H1 (cell line): ENCODE measurements around the gene FSTL4. TPM values are rescaled to one million over a fixed set of nuclear protein-coding genes. Genes with fewer than 3 reads are reported as not detected.

ENCODE experiments used
- CTCF ChIA-PET: fragments of 300-600 bp; sonication (Branson Sonifier 250); formaldehyde crosslinking; loops from one replicate; lab custom pipeline; 2021; ENCODE audit not compliant: partially characterized antibody; lab: Charles Lee
- POLR2A ChIA-PET: fragments of 300-600 bp; sonication (Branson Sonifier 250); formaldehyde crosslinking; loops from one replicate; lab custom pipeline; 2021; ENCODE audit warnings: inconsistent platforms; ENCODE audit not compliant: partially characterized antibody; lab: Charles Lee
- DNase-seq, 2 experiments: peaks; one replicate each; pipeline versions ENCODE4 v3.0.0 to v3.0.0-alpha.2; 2010 to 2022; ENCODE audit warnings: low spot score in 2 of 2, low read depth in 1 of 2, mixed read lengths in 1 of 2
- FAIRE-seq: peaks from 2 replicates; lab custom pipeline; 2011; peaks lifted over from hg19 to GRCh38; lab: Jason Lieb, UNC
- H2AFZ ChIP-seq: 2 replicates; pipeline ENCODE4 v1.8.1; 2012; ENCODE audit warnings: low read length, inconsistent platforms
- H2AK5ac ChIP-seq: 2 replicates; pipeline ENCODE4 v1.6.1; 2013; ENCODE audit warnings: low read depth, low read length
- H2BK120ac ChIP-seq: replicated peaks from 2 replicates; pipeline ENCODE3; 2013; ENCODE audit warnings: low read depth, low read length, inconsistent platforms
- H2BK12ac ChIP-seq: 2 replicates; pipeline ENCODE4 v1.6.1; 2013; ENCODE audit warnings: low read depth, low read length
- H2BK15ac ChIP-seq: 2 replicates; pipeline ENCODE4 v1.6.1; 2013; ENCODE audit warnings: low read length
- H2BK20ac ChIP-seq: 2 replicates; pipeline ENCODE4 v1.6.1; 2013; ENCODE audit warnings: low read length
- H2BK5ac ChIP-seq: 2 replicates; pipeline ENCODE4 v1.6.1; 2013; ENCODE audit warnings: low read depth, low read length
- H3K14ac ChIP-seq: 2 replicates; pipeline ENCODE4 v1.6.1; 2013; ENCODE audit warnings: inconsistent platforms; ENCODE audit not compliant: insufficient read length
- H3K18ac ChIP-seq: 2 replicates; pipeline ENCODE4 v1.6.1; 2013; ENCODE audit warnings: low read length; ENCODE audit errors: extremely low read depth
- H3K23ac ChIP-seq: 2 replicates; pipeline ENCODE4 v1.6.1; 2013; ENCODE audit warnings: inconsistent platforms; ENCODE audit not compliant: insufficient read length
- H3K23me2 ChIP-seq: 2 replicates; pipeline ENCODE4 v1.6.1; 2013; ENCODE audit warnings: low read depth, low read length
- H3K27ac ChIP-seq: 2 replicates; pipeline ENCODE4 v1.6.1; 2011; ENCODE audit warnings: low read depth, low read length, inconsistent platforms
- H3K27me3 ChIP-seq, 4 experiments: replicated peaks in 1 of 4; 1 replicate in 1 of 4; 2 replicates in 3 of 4; pipeline versions ENCODE4 v1.6.1 to v1.8.1; 2011 to 2013; ENCODE audit warnings: low read length in 3 of 4, mild to moderate bottlenecking in 3 of 4, inconsistent platforms in 2 of 4, mixed read lengths in 2 of 4, moderate library complexity in 1 of 4; ENCODE audit not compliant: control insufficient read depth in 3 of 4, insufficient read depth in 3 of 4; ENCODE audit errors: extremely low read depth in 1 of 4
- H3K36me3 ChIP-seq, 4 experiments: 2 replicates each; pipeline versions ENCODE4 v1.6.1 to v1.8.1; 2011 to 2013; ENCODE audit warnings: mild to moderate bottlenecking in 4 of 4, low read length in 3 of 4, moderate library complexity in 2 of 4, control low read depth in 1 of 4, inconsistent platforms in 1 of 4; ENCODE audit not compliant: insufficient read depth in 4 of 4, control insufficient read depth in 2 of 4
- H3K4ac ChIP-seq: replicated peaks from 2 replicates; pipeline ENCODE3; 2013; ENCODE audit warnings: low read length, low read depth, mixed read lengths, inconsistent platforms; ENCODE audit not compliant: insufficient read length
- H3K4me1 ChIP-seq, 4 experiments: replicated peaks in 1 of 4; 1 replicate in 1 of 4; 2 replicates in 3 of 4; pipeline versions ENCODE4 v1.6.1 to v1.8.1; 2011 to 2013; ENCODE audit warnings: low read length in 3 of 4, inconsistent platforms in 2 of 4, mixed read lengths in 1 of 4; ENCODE audit not compliant: insufficient read depth in 4 of 4, control insufficient read depth in 3 of 4
- H3K4me2 ChIP-seq, 2 experiments: 2 replicates each; pipeline versions ENCODE4 v1.6.1 to v1.8.1; 2011 to 2013; ENCODE audit warnings: low read depth in 2 of 2, low read length in 2 of 2, control low read depth in 1 of 2, inconsistent platforms in 1 of 2, mild to moderate bottlenecking in 1 of 2; ENCODE audit not compliant: insufficient read depth in 1 of 2
- H3K4me3 ChIP-seq, 4 experiments: fragments of 200-600, 300-600 bp in 1 of 4; sonication (generic), shearing (Covaris generic), sonication (Bioruptor Twin) in 1 of 4; 2 replicates each; pipeline versions ENCODE4 v1.5.1 to v1.8.1; 2011 to 2016; ENCODE audit warnings: low read length in 4 of 4, low read depth in 3 of 4, control low read depth in 2 of 4, inconsistent platforms in 2 of 4, mild to moderate bottlenecking in 2 of 4, mixed read lengths in 1 of 4, moderate library complexity in 1 of 4; ENCODE audit not compliant: insufficient read depth in 2 of 4; ENCODE audit errors: extremely low read depth in 1 of 4
- H3K56ac ChIP-seq: replicated peaks from 2 replicates; pipeline ENCODE3; 2013; ENCODE audit warnings: low read depth, mild to moderate bottlenecking, mixed read lengths, low read length, inconsistent platforms; ENCODE audit not compliant: insufficient read length
- H3K79me1 ChIP-seq: 2 replicates; pipeline ENCODE4 v1.6.1; 2013; ENCODE audit warnings: low read depth, low read length, control low read depth
- H3K79me2 ChIP-seq, 2 experiments: 2 replicates each; pipeline versions ENCODE4 v1.6.1 to v1.8.1; 2012 to 2013; ENCODE audit warnings: low read length in 2 of 2, mild to moderate bottlenecking in 2 of 2, inconsistent platforms in 1 of 2; ENCODE audit not compliant: insufficient read depth in 2 of 2, control insufficient read depth in 1 of 2
- H3K9ac ChIP-seq, 4 experiments: replicated peaks in 1 of 4; 1 replicate in 1 of 4; 2 replicates in 3 of 4; pipeline versions ENCODE4 v1.6.1 to v1.8.1; 2011 to 2013; ENCODE audit warnings: low read depth in 3 of 4, low read length in 3 of 4, control low read depth in 2 of 4, mild to moderate bottlenecking in 2 of 4, moderate library complexity in 2 of 4, inconsistent platforms in 1 of 4; ENCODE audit errors: extremely low read depth in 1 of 4
- H3K9me3 ChIP-seq, 2 experiments: 2 replicates each; pipeline versions ENCODE4 v1.6.1 to v1.8.1; 2012 to 2013; ENCODE audit warnings: mild to moderate bottlenecking in 2 of 2, moderate library complexity in 2 of 2, control low read depth in 1 of 2, inconsistent platforms in 1 of 2, low read depth in 1 of 2, low read length in 1 of 2, mixed read lengths in 1 of 2; ENCODE audit not compliant: insufficient read depth in 2 of 2
- H4K20me1 ChIP-seq, 2 experiments: replicated peaks in 1 of 2; 2 replicates each; pipeline versions ENCODE3 to v1.8.1; 2011 to 2013; ENCODE audit warnings: inconsistent platforms in 2 of 2, low read length in 2 of 2, mild to moderate bottlenecking in 1 of 2; ENCODE audit not compliant: insufficient read depth in 2 of 2, control insufficient read depth in 1 of 2
- H4K5ac ChIP-seq: 2 replicates; pipeline ENCODE4 v1.6.1; 2013; ENCODE audit warnings: low read length, low read depth, mixed read lengths, inconsistent platforms; ENCODE audit not compliant: insufficient read length
- H4K8ac ChIP-seq: 2 replicates; pipeline ENCODE4 v1.8.0; 2013; ENCODE audit warnings: mild to moderate bottlenecking, moderate library complexity, low read length, inconsistent platforms; ENCODE audit not compliant: insufficient read depth; ENCODE audit errors: extremely low read depth
- H4K91ac ChIP-seq: replicated peaks from 2 replicates; pipeline ENCODE3; 2013; ENCODE audit warnings: low read length, mixed read lengths, inconsistent platforms; ENCODE audit not compliant: insufficient read length
- BACH1 ChIP-seq: IDR thresholded peaks from 2 replicates; pipeline ENCODE4 v1.6.1; 2012; ENCODE audit warnings: low read length, improper control_type of control experiment
- CTBP2 ChIP-seq: IDR thresholded peaks from 2 replicates; pipeline ENCODE4 v1.7.0; 2011; ENCODE audit warnings: borderline replicate concordance, mild to moderate bottlenecking, moderate library complexity, mixed read lengths, low read length; ENCODE audit not compliant: insufficient read depth, insufficient read length
- EGR1 ChIP-seq: IDR thresholded peaks from 2 replicates; pipeline ENCODE4 v1.6.1; 2011; ENCODE audit warnings: low read depth, low read length, borderline replicate concordance
- EZH2 ChIP-seq: fragments of 200-600 bp; sonication (generic); IDR thresholded peaks from 2 replicates; pipeline ENCODE4 v1.7.1; 2012; ENCODE audit warnings: low read depth, mild to moderate bottlenecking, moderate library complexity, low read length, inconsistent platforms; ENCODE audit not compliant: severe bottlenecking
- HDAC6 ChIP-seq: IDR thresholded peaks from one replicate; pipeline ENCODE4 v1.7.1; 2012; ENCODE audit warnings: low read depth, mild to moderate bottlenecking, inconsistent platforms, low read length, moderate library complexity
- KDM1A ChIP-seq: fragments of 200-600, 300-600 bp; sonication (generic); IDR thresholded peaks from 2 replicates; pipeline ENCODE4 v1.7.1; 2016; ENCODE audit warnings: mild to moderate bottlenecking, low read length, borderline replicate concordance
- PHF8 ChIP-seq: fragments of 200-600 bp; sonication (generic); conservative IDR thresholded peaks from 2 replicates; pipeline ENCODE4 v1.7.1; 2012; ENCODE audit warnings: low read depth, mild to moderate bottlenecking, inconsistent platforms, low read length, moderate library complexity
- POLR2AphosphoS5 ChIP-seq: IDR thresholded peaks from 2 replicates; pipeline ENCODE4 v1.6.1; 2011; ENCODE audit warnings: low read depth, low read length
- RNF2 ChIP-seq: fragments of 200-900, 300-1000 bp; sonication (generic); IDR thresholded peaks from 2 replicates; pipeline ENCODE4 v1.7.1; 2016; ENCODE audit warnings: borderline replicate concordance, low read depth, mild to moderate bottlenecking, antibody characterized with exemption, low read length; ENCODE audit not compliant: poor library complexity, severe bottlenecking; ENCODE audit errors: missing control alignments
- RXRA ChIP-seq: IDR thresholded peaks from 2 replicates; pipeline ENCODE4 v1.6.1; 2011; ENCODE audit warnings: low read depth, mild to moderate bottlenecking, low read length, moderate library complexity; ENCODE audit not compliant: insufficient read depth
- WGBS, 2 experiments: shearing (Covaris generic) in 1 of 2; methylation state at CpG; one replicate each; pipeline versions ENCODE4 v1.1.6 to v1.1.7; 2013 to 2015; ENCODE audit warnings: low lambda C conversion rate in 2 of 2, mixed read lengths in 2 of 2, inconsistent platforms in 1 of 2, low coverage in 1 of 2, missing lambda C conversion rate in 1 of 2; ENCODE audit not compliant: insufficient replicate concordance in 2 of 2, insufficient coverage in 1 of 2, insufficient read length in 1 of 2; ENCODE audit errors: extremely low coverage in 1 of 2, missing lambda C conversion rate in 1 of 2; 5-methylcytosine and 5-hydroxymethylcytosine counted together
- polyA plus RNA-seq, 7 experiments: library from polyadenylated mRNA; depleted of rRNA in 3 of 7; stranded (reverse) in 5 of 7; unstranded in 2 of 7; fragments of >200 nt in 5 of 7; fragments of 200-250 nt in 2 of 7; gene quantifications; 1 replicate in 5 of 7; 2 replicates in 1 of 7; 4 replicates in 1 of 7; pipeline versions ENCODE4 v1.2.1 to v1.2.3, GENCODE V29; 2011 to 2013; ENCODE audit warnings: missing spikeins in 2 of 7, mixed read lengths in 2 of 7
- total RNA-seq: library from RNA; stranded (reverse); fragmentation: NEBNext Ultra II Directional; extraction: Animal tissue kit (Norgen Biotek cat#: 25700); gene quantifications from 2 replicates; pipeline ENCODE4 v1.2.1, GENCODE V29; 2021
- TF ChIP-seq, protein P1 (sequence below): IDR thresholded peaks from 2 replicates; pipeline ENCODE4 v1.6.1; 2012; ENCODE audit warnings: inconsistent platforms
- TF ChIP-seq, protein P2 (sequence below): IDR thresholded peaks from 2 replicates; pipeline ENCODE4 v1.6.1; 2011; ENCODE audit warnings: low read depth, mild to moderate bottlenecking, low read length; ENCODE audit not compliant: insufficient read depth

Gene FSTL4
- total and polyA plus RNA-seq, 2 of the 8 experiments (the other 6 are each of a cell fraction or from before 2014, with no cell fraction given), result 3.1 to 4.1 TPM

- ChIA-PET POLR2A (interaction anchor here (1.1 kb wide), 1 partner anchor 9 kb away, joined by 3 read pairs; no protein-coding TSS in a partner anchor), CTCF (interaction anchor here (1.3 kb wide), 2 partner anchors 14 to 115 kb away, joined by 3 to 5 read pairs; no protein-coding TSS in a partner anchor)
- Histone ChIP-seq H3K23me2 (no peaks in the 10 kb centered on the region), H4K91ac (no peak overlapping the region), H3K23ac (no peak overlapping the region), H2BK15ac (no peak overlapping the region), H3K9ac (no peak overlapping the region), H2BK12ac (no peak overlapping the region), H4K20me1 (no peaks in the 10 kb centered on the region), H4K8ac (no peak overlapping the region), H2AK5ac (no peak overlapping the region), H3K9me3 (no peaks in the 10 kb centered on the region), H3K79me2 (no peaks in the 10 kb centered on the region), H3K4ac (no peak overlapping the region), H3K27ac (no peak overlapping the region), H2AFZ (no peak overlapping the region), H3K36me3 (no peaks in the 10 kb centered on the region), H2BK5ac (no peak overlapping the region), H3K56ac (no peak overlapping the region), H3K79me1 (no peaks in the 10 kb centered on the region), H3K4me2 (no peak overlapping the region), H3K4me3 (no peak overlapping the region), H3K18ac (no peak overlapping the region), H2BK20ac (no peak overlapping the region), H2BK120ac (no peak overlapping the region), H4K5ac (no peak overlapping the region), H3K14ac (no peak overlapping the region), H3K27me3 (no peaks in the 10 kb centered on the region), H3K4me1 (peaks cover 0 to 3% (median 0%) of the 10 kb centered on the region in 4 experiments; a peak in 1 of 7 replicates)
- FAIRE-seq, result no peak
- no peak for DNase-seq
- WGBS, 2 experiments, result 74% methylated on average over 7 of the region's 7 CpGs; no CpG with 5 or more reads in 1 of the 2 experiments
- no peak for TF ChIP-seq HDAC6
- no peak for TF ChIP-seq EZH2
- TF ChIP-seq EGR1, result no peak
- TF ChIP-seq PHF8, result no peak
- no peak for TF ChIP-seq RXRA
- TF ChIP-seq, protein P1, sequence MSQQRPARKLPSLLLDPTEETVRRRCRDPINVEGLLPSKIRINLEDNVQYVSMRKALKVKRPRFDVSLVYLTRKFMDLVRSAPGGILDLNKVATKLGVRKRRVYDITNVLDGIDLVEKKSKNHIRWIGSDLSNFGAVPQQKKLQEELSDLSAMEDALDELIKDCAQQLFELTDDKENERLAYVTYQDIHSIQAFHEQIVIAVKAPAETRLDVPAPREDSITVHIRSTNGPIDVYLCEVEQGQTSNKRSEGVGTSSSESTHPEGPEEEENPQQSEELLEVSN, result no peak
- TF ChIP-seq, protein P2, sequence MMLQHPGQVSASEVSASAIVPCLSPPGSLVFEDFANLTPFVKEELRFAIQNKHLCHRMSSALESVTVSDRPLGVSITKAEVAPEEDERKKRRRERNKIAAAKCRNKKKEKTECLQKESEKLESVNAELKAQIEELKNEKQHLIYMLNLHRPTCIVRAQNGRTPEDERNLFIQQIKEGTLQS, result no peak
- no peak for TF ChIP-seq CTBP2
- no peak for TF ChIP-seq POLR2AphosphoS5
- no peak for TF ChIP-seq KDM1A
- TF ChIP-seq RNF2, result no peak
- TF ChIP-seq BACH1, result no peak
These were observed 73.6 kb downstream of the FSTL4 start for GRCh38 chr5:133538718-133539117.
